Activated naive CD4-positive, alpha-beta T cell treated with anti-CD3 and anti-CD28 coated beads, Interleukin-2, amount 50 U/mL, for 16 hours (primary cell): Measurements from ENCODE around the gene FAM236A.
"Not testable (repeated sequence)": the region's sequence is repeated elsewhere in the genome, so short reads cannot be mapped to it uniquely, and the experiment has no call there.

Source experiments
- DNase-seq: peaks from one replicate; pipeline ENCODE4 v3.0.0-alpha.2; 2020

Gene FAM236A

GRCh38 chrX:72937906-72938305 is at the start of gene FAM236A:
Gene FAM236A, plus strand, starts transcription at chrX:72938206. Its CDS starts 57 bp downstream, at chrX:72938263.
- not testable (repeated sequence) for DNase-seq

DNA sequence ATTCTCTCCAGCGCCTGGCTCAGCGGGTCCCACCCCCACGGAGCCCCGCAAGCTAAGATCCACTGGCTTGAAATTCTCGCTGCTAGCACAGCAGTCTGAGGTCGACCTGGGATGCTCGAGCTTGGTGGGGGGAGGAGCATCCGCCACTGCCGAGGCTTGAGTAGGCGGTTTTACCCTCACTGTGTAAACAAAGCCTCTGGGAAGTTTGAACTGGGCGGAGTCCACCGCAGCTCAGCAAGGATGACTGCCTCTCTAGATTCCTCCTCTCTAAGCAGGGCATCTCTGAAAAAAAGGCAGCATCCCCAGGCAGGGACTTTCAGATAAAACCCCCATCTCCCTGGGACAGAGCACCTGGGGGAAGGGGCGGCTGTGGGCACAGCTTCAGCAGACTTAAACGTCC is 48.3 kb upstream of the FAM236A start:
- DNase-seq: not testable (repeated sequence)

GRCh38 chrX:72912315-72912714 is 25.7 kb upstream of the FAM236A start, which contains the start of gene FAM236C:
Gene FAM236C, plus strand, starts transcription at chrX:72912615. Its CDS starts 100 bp downstream, at chrX:72912715.
- DNase-seq: not testable (repeated sequence)

- DNase-seq: not testable (repeated sequence)
Observed at GRCh38 chrX:72916096-72916495, 21.9 kb upstream of the FAM236A start.

- not testable (repeated sequence) for DNase-seq
Observed at GRCh38 chrX:72932283-72932682, 5.7 kb upstream of the FAM236A start.

DNA sequence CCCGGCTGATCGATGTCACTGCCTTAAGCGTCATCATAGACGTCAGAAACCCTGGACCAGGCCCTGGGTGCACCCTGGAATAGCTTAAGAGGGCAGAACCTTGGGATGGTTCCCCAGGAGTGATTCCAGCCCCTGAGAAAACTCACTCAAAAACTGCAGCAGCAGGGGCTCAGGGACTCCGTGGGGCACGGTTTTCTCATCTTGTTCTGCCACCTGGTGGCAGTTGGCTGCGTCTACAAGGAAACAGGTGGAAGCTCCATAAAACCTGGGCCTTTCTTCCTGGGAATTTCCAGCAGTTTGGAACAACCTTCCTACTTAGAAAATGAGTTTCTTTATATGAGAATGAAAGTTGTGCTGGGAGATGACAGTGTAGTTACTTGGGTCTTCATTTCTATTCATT is 1.6 kb upstream of the FAM236A start:
- not testable (repeated sequence) for DNase-seq

DNA sequence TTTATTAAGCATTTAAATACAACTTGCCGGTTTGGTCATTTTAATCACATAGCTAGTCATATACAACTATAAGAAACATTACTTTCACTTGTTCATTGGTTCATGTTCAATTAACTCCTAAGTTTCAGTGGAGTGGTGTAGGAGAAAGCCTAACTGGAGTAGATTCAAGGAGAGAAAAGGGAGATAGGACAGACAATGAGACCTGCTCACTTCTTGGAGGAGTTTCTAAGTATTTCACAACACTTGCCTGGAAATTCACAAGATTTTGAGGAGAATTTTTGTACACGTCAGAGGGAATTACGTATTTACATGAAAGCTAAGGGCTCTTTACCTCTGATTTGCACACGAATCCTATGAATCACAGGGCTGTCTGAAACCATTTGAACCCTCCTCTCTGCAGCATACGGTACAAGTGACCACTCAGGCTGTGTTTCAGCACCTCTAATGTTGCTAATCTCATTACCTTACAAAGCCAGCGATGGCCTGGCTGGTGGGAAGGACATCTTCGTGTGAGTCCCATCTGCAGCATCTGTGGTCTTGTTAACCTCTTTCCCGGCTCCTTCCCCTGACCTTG is 1.0 kb upstream of the FAM236A start:
- not testable (repeated sequence) for DNase-seq

DNA sequence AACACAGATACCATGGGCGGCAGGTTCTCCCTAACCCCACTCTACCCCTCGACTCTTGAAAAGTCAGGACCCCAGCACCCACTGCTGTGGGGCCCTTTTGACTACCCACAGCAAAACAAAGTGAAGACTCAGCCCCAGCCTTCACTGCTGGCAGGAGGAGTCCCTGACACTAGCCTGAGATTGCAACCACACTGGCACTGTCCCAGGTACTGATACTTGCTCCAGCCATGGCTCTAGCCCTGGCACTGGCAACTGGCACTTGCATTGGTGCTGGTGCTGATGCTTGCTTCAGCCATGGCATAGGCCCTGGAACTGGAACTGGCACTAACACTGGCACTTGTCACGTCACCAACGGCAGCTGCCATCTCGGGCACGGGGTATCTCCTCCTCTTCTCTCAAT is 4.3 kb downstream of the FAM236A start:
- not testable (repeated sequence) for DNase-seq

- not testable (repeated sequence) for DNase-seq
Observed at GRCh38 chrX:72943035-72943818, 5.2 kb downstream of the FAM236A start.

- not testable (repeated sequence) for DNase-seq
Observed at GRCh38 chrX:72943819-72944169, 5.8 kb downstream of the FAM236A start, which contains the start of gene DMRTC1. Gene DMRTC1, minus strand, starts transcription at chrX:72943837. Its CDS starts 68,143 bp downstream, at chrX:72875694.

DNA sequence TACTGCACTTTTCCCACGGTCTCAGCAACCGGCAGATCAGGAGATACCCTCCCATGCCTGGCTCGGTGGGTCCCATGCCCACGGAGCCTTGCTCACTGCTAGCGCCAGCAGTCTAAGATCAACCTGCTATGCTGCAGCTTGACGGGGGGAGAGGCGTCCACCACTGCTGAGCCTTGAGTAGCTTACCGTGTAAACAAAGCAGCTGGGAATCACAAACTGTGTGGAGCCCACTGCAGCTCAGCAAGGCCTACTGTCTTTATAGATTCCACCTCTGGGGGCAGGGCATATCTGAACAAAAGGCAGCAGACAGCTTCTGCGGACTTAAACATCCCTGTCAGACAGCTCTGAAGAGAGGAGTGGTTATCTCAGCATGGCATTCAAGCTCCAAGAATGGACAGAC is 22.0 kb downstream of the FAM236A start:
- not testable (repeated sequence) for DNase-seq

DNA sequence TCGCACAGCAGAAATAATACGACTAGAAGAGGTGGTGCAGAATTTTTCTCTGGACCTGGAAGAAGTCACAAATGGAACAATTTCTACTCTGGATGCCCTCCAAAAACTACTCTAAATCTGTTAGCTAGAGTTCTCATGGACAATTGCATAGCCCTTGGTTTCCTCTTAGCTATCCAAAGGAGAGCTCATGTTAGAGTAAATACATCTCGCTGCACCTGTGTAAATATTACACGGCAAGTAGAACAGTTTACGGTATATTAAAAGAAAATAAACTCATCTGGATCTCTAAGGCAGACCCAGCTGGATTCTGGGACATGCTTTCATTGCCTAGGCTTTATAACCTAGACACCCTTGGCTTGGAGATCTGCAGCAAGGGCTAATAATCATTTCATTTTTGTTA is 33.9 kb downstream of the FAM236A start:
- DNase-seq: not testable (repeated sequence)

GRCh38 chrX:72974885-72975284 is 36.9 kb downstream of the FAM236A start:
- not testable (repeated sequence) for DNase-seq

DNA sequence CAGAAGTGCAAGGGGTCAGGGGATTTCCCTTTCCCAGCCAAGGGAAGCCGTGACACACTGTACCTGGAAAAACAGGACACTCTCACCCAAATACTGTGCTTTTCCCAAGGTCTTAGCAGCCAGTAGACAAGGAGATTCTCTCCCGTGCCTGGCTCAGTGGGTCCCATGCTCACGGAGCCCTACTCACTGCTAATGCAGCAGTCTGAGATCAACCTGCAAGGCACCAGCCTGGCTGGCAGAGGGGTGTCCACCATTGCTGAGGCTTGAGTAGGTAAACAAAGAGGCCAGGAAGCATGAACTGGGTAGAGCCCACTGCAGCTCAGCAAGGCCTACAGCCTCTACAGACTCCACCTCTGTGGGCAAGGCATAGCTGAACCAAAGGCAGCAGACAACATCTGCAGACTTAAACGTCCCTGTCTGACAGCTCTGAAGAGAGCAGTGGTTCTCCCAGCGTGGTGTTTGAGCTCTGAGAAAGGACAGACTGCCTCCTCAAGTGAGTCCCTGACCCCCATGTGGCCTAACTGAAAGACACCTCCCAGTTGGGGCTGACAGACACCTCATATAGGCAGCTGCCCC is 43.0 kb downstream of the FAM236A start:
- DNase-seq: not testable (repeated sequence)
